Measurements from ENCODE around the gene DDX47. TPM values are rescaled to one million over a fixed set of nuclear protein-coding genes. Genes with fewer than 3 reads are reported as not detected.
A peak's percentile ranks its signal among the peaks of the same experiment; 100 is the strongest.
"Not testable (repeated sequence)": the region's sequence is repeated elsewhere in the genome, so short reads cannot be mapped to it uniquely, and the experiment has no call there.

DDX47 gene
- total RNA-seq, 1 experiment from 2014 or later = 115 TPM

DNA sequence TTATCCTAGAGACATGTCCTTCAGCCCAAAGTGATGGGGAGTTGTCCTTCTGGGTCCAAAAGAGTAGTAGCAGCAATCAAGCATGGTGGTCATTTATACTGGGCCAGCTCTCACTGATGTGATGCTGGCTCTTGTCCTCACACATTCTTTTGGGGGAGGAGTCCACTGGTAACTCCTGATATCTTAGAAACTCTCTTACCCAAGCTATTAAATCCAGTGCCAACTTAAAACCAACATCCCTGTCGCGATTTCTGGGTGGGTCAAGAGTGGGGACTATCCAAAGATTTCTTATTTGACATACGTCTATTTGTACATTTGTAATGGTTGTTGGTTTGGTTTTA, 24.6 kb downstream of the DDX47 start:
- Histone ChIP-seq H3K4me3 (ENCODE audit: low read depth in 2 of 2, low read length in 2 of 2) (no peak overlapping the region), H3K27me3 (ENCODE audit: control insufficient read depth, insufficient read depth, low read length) (no peaks in the 10 kb centered on the region), H3K27ac (ENCODE audit: low read length) (peak overlapping the region; percentile 93), H3K4me1 (ENCODE audit: control insufficient read depth, insufficient read depth, low read length) (peaks cover 65% of the 10 kb centered on the region), H3K36me3 (ENCODE audit: control insufficient read depth, insufficient read depth, low read length) (peaks cover 6% of the 10 kb centered on the region; the same call in 1 of the 2 replicates), H3K9me3 (ENCODE audit: control insufficient read depth, insufficient read depth, low read depth, low read length) (no peaks in the 10 kb centered on the region)
- CTCF ChIA-PET = no interaction called here
- DNase-seq (ENCODE audit: low read depth, low spot score) (no peak), ATAC-seq (no peak)
- TF ChIP-seq, protein P1, sequence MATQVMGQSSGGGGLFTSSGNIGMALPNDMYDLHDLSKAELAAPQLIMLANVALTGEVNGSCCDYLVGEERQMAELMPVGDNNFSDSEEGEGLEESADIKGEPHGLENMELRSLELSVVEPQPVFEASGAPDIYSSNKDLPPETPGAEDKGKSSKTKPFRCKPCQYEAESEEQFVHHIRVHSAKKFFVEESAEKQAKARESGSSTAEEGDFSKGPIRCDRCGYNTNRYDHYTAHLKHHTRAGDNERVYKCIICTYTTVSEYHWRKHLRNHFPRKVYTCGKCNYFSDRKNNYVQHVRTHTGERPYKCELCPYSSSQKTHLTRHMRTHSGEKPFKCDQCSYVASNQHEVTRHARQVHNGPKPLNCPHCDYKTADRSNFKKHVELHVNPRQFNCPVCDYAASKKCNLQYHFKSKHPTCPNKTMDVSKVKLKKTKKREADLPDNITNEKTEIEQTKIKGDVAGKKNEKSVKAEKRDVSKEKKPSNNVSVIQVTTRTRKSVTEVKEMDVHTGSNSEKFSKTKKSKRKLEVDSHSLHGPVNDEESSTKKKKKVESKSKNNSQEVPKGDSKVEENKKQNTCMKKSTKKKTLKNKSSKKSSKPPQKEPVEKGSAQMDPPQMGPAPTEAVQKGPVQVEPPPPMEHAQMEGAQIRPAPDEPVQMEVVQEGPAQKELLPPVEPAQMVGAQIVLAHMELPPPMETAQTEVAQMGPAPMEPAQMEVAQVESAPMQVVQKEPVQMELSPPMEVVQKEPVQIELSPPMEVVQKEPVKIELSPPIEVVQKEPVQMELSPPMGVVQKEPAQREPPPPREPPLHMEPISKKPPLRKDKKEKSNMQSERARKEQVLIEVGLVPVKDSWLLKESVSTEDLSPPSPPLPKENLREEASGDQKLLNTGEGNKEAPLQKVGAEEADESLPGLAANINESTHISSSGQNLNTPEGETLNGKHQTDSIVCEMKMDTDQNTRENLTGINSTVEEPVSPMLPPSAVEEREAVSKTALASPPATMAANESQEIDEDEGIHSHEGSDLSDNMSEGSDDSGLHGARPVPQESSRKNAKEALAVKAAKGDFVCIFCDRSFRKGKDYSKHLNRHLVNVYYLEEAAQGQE (IDR thresholded peaks at IDR 0.05; ENCODE audit: insufficient read depth in 1 of 2, low read depth in 2 of 2, low read length in 1 of 2) = no peak
- no peak for TF ChIP-seq CTCF (IDR thresholded peaks at IDR 0.05)
- TF ChIP-seq SIN3A (IDR thresholded peaks at IDR 0.05; ENCODE audit: borderline replicate concordance, insufficient read depth, low read depth, low read length) = no peak
- no peak for TF ChIP-seq TCF7L2 (IDR thresholded peaks at IDR 0.05; ENCODE audit: low read depth, low read length)
- TF ChIP-seq POLR2AphosphoS5 (IDR thresholded peaks at IDR 0.05; ENCODE audit: low read depth, low read length) = no peak
- in situ Hi-C loops (cut with HindIII; ENCODE audit: low pct_unique_long_range_greater_than_20kb, low sequenced_read_pairs) (no loop called here), intact Hi-C loops (cut with micrococcal nuclease; ENCODE audit: unreplicated experiment) (loop anchor here (1.0 kb wide), 1 partner anchor 55 kb away; no protein-coding TSS in a partner anchor)
- no TSS peak for BruUV-seq (replicated peaks)
- POLR2A ChIA-PET = interaction anchor here (0.6 to 0.9 kb wide), 4 partner anchors 13 to 64 kb away, joined by 4 to 18 read pairs (median 10); no protein-coding TSS in a partner anchor

GRCh38 chr12:12839003-12839395, 25.9 kb downstream of the DDX47 start:
- no peak for DNase-seq (ENCODE audit: low read depth, low spot score)
- no peak for ATAC-seq
- TF ChIP-seq SIN3A (IDR thresholded peaks at IDR 0.05; ENCODE audit: borderline replicate concordance, insufficient read depth, low read depth, low read length) (no peak), CTCF (IDR thresholded peaks at IDR 0.05) (no peak), POLR2AphosphoS5 (IDR thresholded peaks at IDR 0.05; ENCODE audit: low read depth, low read length) (no peak), TCF7L2 (IDR thresholded peaks at IDR 0.05; ENCODE audit: low read depth, low read length) (no peak)
- TF ChIP-seq, protein P1 (IDR thresholded peaks at IDR 0.05; ENCODE audit: insufficient read depth in 1 of 2, low read depth in 2 of 2, low read length in 1 of 2) = no peak
- H3K36me3 ChIP-seq (ENCODE audit: control insufficient read depth, insufficient read depth, low read length) = no peaks in the 10 kb centered on the region; the same call in 1 of the 2 replicates
- H3K9me3 ChIP-seq (ENCODE audit: control insufficient read depth, insufficient read depth, low read depth, low read length) = no peaks in the 10 kb centered on the region
- in situ Hi-C loops (cut with HindIII; ENCODE audit: low pct_unique_long_range_greater_than_20kb, low sequenced_read_pairs) (no loop called here), intact Hi-C loops (cut with micrococcal nuclease; ENCODE audit: unreplicated experiment) (no loop called here)
- ChIA-PET CTCF (no interaction called here), POLR2A (no interaction called here)
- BruUV-seq (replicated peaks) = no TSS peak
- H3K4me1 ChIP-seq (ENCODE audit: control insufficient read depth, insufficient read depth, low read length) = peaks cover 65% of the 10 kb centered on the region
- H3K27ac ChIP-seq (ENCODE audit: low read length) = peak overlapping the region; percentile 93
- no peaks in the 10 kb centered on the region for H3K27me3 ChIP-seq (ENCODE audit: control insufficient read depth, insufficient read depth, low read length)
- H3K4me3 ChIP-seq (ENCODE audit: low read depth in 2 of 2, low read length in 2 of 2) = no peak overlapping the region

GRCh38 chr12:12839439-12839838, 26.3 kb downstream of the DDX47 start:
- CTCF ChIA-PET; intact Hi-C loops (cut with micrococcal nuclease; ENCODE audit: unreplicated experiment); DNase-seq (ENCODE audit: low read depth, low spot score); ATAC-seq; H3K9me3 ChIP-seq (ENCODE audit: control insufficient read depth, insufficient read depth, low read depth, low read length); H3K27me3 ChIP-seq (ENCODE audit: control insufficient read depth, insufficient read depth, low read length); POLR2A ChIA-PET; H3K4me3 ChIP-seq (ENCODE audit: low read depth in 2 of 2, low read length in 2 of 2); in situ Hi-C loops (cut with HindIII; ENCODE audit: low pct_unique_long_range_greater_than_20kb, low sequenced_read_pairs); BruUV-seq (replicated peaks); H3K36me3 ChIP-seq (ENCODE audit: control insufficient read depth, insufficient read depth, low read length): not testable (repeated sequence)
- Histone ChIP-seq H3K27ac (ENCODE audit: low read length) (peak overlapping the region; percentile 93), H3K4me1 (ENCODE audit: control insufficient read depth, insufficient read depth, low read length) (peaks cover 65% of the 10 kb centered on the region)
